DMS114 treated with DMSO at 0.1 percent for 48 hours (cell line): Measurements from ENCODE around the gene TNC.
"Not testable (repeated sequence)": the region's sequence is repeated elsewhere in the genome, so short reads cannot be mapped to it uniquely, and the experiment has no call there.

Source experiments
- DNase-seq: peaks from one replicate; lab custom pipeline; 2025; ENCODE audit not compliant: unreplicated experiment; lab: John Stamatoyannopoulos, UW

The TNC gene

GRCh38 chr9:115135821-115136778, 18.1 kb upstream of the TNC start:
- no peak for DNase-seq

DNA sequence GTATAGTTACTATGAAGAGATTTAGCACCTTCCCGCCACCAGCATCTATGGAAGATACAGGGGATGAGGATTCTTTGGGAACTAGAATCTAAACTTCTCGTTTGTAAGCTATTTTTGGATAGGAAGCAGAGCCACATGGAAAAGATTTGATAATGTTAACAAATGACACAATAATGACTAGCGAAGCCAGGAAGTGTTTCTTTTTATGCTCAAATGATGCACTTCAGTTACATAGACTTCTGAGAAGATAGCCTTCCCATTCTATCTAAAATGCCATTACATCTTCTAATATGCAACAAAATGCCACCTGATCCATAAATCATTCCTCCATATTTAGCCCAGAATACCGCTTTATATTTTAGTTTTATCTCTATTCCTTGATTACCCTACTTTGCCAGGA, 17.0 kb upstream of the TNC start:
- no peak for DNase-seq

GRCh38 chr9:115133649-115134048, 15.7 kb upstream of the TNC start:
- DNase-seq: no peak

GRCh38 chr9:115132648-115133047, 14.7 kb upstream of the TNC start:
- no peak for DNase-seq

- DNase-seq: no peak
These were observed 12.2 kb upstream of the TNC start for GRCh38 chr9:115130176-115130575.

DNA sequence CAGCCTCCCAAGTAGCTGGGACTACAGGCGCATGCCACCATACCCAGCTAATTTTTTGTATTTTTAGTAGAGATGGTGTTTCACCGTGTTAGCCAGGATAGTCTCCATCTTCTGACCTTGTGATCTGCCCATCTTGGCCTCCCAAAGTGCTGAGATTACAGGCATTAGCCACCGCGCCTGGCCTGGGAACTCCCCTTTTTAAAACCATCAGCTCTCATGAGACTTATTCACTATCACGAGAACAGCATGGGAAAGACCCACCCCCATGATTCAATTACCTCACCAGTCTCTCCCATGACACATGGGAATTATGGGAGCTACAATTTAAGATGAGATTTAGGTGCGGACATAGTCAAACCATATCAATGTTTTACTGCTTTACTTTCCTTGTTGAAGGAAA, 10.8 kb upstream of the TNC start:
- DNase-seq: not testable (repeated sequence)

DNA sequence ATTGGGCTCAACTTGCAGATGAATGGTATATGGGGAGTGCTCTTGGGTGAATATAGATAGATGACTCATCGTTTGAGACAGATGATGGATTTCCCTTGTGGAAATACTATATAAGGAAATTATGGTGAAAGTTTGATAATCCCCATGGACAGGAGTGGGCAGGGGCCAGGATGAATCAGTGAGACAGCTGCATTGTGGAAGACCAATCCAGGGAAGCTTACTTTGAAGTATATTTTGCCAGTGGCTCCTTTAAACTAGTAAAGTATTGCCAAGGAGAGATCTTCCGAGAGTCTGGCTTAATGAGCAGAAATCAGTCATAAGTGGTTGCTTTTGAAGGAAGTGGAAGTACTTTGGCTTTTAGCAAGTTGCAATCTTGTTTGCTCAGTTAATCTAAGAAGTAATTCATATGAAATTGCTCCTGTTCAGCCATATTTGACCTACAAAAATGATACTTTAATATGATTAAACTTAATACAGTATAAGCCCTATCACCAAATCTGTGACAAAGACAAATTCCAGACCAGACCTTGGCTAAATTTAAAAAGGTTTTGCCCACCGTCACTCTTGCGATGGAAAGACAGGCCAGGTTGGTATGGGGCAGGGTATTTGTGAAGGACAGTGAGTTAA, 9.3 kb upstream of the TNC start:
- DNase-seq: no peak

- DNase-seq: no peak
These were observed 8.4 kb upstream of the TNC start for GRCh38 chr9:115126404-115126803.

- DNase-seq: no peak
These were observed 5.0 kb upstream of the TNC start for GRCh38 chr9:115122937-115123336.

GRCh38 chr9:115121181-115121580, 3.2 kb upstream of the TNC start:
- DNase-seq: no peak

GRCh38 chr9:115118879-115119218, 892 bp upstream of the TNC start:
- no peak for DNase-seq

GRCh38 chr9:115116421-115117284, 1.3 kb downstream of the TNC start:
- no peak for DNase-seq

GRCh38 chr9:115115924-115116323, 2.0 kb downstream of the TNC start:
- DNase-seq: no peak

GRCh38 chr9:115115117-115115880, 2.7 kb downstream of the TNC start:
- DNase-seq: no peak

GRCh38 chr9:115114546-115114945, 3.4 kb downstream of the TNC start:
- DNase-seq: no peak

GRCh38 chr9:115114084-115114483, 3.9 kb downstream of the TNC start:
- no peak for DNase-seq

DNA sequence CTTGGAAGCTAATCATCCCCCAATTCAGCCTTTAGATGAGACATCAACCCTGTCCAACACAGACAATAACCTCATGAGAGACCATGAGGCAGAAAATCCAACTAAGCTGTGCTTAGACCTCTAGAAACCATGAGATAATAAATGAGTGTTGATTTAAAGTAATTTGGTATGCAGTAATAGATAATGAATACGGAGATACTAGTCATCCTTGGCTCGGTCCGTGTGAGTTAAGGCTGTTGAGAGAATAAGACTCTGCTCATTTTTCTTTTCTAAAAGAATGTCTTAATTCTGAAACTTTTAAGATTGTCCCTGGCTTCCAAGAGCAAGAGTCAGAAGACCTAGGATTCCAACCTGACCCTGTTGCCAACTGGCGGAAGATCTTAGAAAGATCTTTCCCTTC, 6.1 kb downstream of the TNC start:
- DNase-seq: no peak

DNA sequence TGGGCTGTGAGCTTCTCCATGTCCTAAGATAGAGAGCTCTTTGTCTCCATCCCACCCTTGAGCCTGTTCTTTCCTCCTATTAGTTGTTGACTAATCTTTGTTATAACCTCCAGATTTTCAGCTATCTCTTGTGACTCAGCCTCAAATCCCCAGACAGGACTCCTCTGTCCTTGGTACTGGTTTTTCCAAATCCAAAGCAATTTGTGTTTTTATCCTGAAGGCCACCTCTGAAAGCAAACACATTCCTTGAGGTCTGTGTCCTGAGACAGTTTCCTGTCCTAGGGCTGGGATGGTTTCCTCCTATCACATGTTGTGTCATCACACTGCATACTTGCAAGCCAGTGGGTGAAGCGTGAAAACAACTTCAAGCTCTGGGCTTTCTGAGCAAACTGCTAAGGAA, 8.5 kb downstream of the TNC start:
- no peak for DNase-seq

- DNase-seq: no peak
These were observed 10.3 kb downstream of the TNC start for GRCh38 chr9:115107701-115108100.

- no peak for DNase-seq
These were observed 11.3 kb downstream of the TNC start for GRCh38 chr9:115106642-115107041.

GRCh38 chr9:115106001-115106400, 12.0 kb downstream of the TNC start:
- no peak for DNase-seq
